GM21723 (cell line): ENCODE results near the gene TRERF1.

Source experiments
- ATAC-seq: cut with Tn5 transposase; IDR thresholded peaks from one replicate; pipeline ENCODE4 v1.9.1; 2021; ENCODE audit warnings: mild to moderate bottlenecking, moderate library complexity; ENCODE audit not compliant: unreplicated experiment

The TRERF1 gene

DNA sequence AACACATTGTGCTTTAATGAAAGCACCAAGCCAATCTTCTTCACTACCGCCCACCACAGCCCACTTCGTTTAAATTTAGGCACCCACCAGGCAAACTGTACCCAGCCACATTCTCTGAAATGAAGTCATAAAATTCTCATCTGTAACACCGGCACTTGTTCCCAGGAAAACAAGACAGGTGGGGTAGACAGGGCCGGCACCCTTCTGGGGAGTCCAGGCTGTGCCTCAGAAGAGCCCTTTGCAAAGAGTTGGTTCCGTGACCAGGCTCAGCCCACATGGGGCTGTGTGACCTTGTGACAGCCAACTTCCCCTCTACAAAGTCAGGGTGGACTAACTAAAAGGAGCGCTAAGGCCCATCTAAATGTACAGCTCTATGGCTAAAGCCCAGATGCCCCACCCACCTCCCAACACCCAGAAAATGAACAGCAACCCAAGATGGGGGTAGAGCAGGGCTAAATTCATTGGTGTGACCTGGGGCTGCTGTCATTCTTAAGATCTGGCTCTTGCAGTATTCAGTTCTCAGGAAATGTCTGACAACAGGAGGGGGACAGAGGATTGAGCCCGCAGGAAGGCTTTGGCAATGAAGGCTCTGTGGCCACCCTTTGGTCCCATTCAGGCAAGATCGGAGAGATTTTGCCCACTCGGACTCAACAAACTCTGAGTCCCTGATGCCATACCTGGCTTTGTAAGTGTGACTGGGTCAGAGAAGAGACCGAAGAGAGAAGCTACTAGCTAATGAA, 56.7 kb downstream of the TRERF1 start:
- no peak for ATAC-seq

DNA sequence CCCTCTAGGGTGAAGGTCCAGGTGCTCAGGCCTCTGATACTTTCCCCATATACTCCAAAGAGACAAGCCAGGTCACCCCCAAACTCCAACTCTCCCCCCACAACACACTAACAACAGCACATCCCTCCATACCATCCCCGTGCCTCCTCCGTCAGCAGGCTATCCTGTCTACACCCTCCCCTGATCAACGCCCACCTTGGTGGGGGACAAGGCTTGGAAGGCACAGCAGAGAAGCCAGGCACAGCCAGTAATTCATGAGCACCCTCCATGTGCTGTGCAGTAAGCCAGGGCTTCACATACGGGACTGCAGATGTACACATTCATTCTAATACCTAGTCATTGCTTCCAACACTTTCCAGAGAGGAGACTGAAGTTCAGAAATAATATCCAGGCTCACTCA, 57.6 kb downstream of the TRERF1 start:
- ATAC-seq: no peak

GRCh38 chr6:42393339-42393738, 58.4 kb downstream of the TRERF1 start:
- ATAC-seq: no peak

DNA sequence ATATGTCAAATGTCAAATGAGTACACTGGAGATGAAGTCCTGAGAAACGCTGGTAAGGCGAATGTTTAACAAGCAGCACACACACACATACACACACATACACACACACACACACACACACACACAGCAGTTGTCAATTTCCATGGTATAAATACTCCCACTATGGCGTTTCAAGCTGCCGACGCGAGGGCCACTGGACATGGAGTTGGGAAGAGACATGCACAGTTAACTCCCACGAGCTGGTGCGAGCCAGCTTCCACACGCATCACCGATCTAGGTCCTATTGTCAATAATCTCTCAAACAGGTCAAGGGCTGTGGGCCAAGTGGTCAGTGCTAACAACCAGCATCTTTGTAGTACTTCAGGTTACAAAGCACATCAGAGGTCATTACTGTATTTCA, 58.9 kb downstream of the TRERF1 start:
- ATAC-seq: no peak

GRCh38 chr6:42391441-42391840, 60.3 kb downstream of the TRERF1 start:
- ATAC-seq: no peak

DNA sequence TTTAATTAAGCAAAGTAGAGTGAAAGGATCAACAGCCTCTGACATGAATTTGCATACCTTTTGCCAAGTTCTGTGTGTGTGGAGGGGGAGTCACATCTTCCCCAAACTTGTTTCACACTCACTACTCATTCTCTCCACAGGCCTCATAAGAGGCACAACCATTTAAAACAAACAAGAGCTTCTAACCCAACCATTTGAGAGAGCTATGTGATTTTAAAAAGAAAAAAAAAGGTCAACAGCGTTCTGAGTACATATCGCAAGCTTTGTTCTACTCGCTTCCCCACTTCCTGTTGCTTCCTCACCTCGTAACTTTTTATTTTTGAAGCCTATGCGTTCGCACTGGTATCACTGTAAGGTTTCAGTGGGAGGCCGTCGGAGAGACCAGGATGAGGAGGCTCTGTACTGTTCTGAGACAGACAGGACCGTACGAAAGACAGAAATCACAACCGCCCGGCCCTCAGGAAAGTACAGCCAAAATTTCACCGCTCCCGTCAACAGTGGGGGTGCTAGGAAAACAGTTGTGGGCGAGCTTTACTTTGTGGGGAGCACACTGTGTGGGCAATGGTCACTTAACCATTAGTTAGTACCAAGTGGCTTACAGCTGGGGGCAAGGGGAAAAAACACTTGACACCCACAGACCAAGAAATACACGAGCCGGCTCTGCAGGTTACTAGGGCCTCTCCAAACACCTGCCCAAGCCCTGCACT, 61.3 kb downstream of the TRERF1 start:
- peak; percentile 60 for ATAC-seq

DNA sequence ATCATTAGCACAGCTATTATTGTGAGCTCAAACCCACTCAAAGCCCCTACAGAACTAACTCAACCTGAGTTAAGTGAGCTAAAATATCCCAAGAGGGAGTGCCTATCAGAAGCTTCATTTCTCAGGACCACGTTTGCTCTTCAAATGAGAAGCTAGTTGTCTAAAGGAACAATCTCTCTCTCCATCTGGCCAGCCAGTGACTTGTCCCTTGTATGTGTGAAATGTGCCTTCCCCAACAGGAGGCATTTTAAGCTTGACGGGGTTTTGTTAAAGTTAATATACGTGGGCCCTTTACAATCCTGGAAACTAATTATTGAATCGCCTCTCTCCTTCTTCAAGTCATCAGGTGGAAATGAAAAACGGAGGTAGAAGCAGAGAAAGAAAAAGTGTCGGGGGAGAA, 62.0 kb downstream of the TRERF1 start:
- no peak for ATAC-seq

GRCh38 chr6:42388046-42388445, 63.7 kb downstream of the TRERF1 start:
- ATAC-seq: no peak

GRCh38 chr6:42387336-42387735, 64.4 kb downstream of the TRERF1 start:
- ATAC-seq: no peak

DNA sequence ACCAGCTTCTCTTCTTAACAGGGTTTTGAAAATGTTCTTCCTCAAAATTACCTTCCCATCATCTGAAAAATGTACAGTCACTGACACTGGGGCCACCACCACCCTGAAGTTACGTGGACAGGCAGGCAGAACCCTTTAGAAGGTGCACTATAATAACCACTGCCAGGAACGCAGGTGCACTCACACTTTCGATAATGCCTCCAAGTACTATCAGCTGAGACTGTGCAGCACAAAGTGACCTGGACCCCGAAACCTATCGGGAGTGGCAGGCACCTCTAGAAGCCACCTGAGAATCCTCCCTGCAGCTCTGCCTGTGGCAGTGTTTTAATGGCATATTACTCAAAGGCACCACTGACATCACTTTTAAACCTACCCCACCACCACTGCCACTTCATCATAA, 66.4 kb downstream of the TRERF1 start:
- ATAC-seq: no peak

GRCh38 chr6:42383421-42384205, 68.1 kb downstream of the TRERF1 start:
- no peak for ATAC-seq

GRCh38 chr6:42381850-42382249, 69.9 kb downstream of the TRERF1 start:
- no peak for ATAC-seq

- ATAC-seq: no peak
Observed at GRCh38 chr6:42380228-42380979, 71.3 kb downstream of the TRERF1 start.

GRCh38 chr6:42378536-42378935, 73.2 kb downstream of the TRERF1 start:
- no peak for ATAC-seq

GRCh38 chr6:42378125-42378524, 73.6 kb downstream of the TRERF1 start:
- ATAC-seq: no peak

GRCh38 chr6:42375007-42375635, 76.6 kb downstream of the TRERF1 start:
- ATAC-seq: no peak

GRCh38 chr6:42374018-42374669, 77.6 kb downstream of the TRERF1 start:
- ATAC-seq: no peak

DNA sequence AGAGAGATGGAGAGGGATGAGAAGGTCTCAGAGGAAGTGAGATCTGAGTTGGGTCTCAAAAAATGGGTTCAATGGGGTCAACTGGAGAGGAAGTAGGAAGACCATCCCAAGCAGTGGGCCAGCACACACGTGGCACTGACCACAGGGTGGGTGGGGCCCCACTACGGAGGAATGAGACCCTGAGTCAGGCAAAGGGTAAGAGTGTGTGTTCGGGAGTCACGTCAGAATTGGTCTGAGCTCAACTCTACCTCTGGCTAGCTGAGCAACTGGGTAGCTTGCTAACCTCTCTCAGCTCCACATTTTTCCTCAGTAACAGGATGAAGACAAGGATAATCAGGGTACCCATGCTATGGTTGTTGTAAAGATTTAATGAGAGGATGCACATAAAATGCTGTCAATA, 79.0 kb downstream of the TRERF1 start:
- no peak for ATAC-seq

DNA sequence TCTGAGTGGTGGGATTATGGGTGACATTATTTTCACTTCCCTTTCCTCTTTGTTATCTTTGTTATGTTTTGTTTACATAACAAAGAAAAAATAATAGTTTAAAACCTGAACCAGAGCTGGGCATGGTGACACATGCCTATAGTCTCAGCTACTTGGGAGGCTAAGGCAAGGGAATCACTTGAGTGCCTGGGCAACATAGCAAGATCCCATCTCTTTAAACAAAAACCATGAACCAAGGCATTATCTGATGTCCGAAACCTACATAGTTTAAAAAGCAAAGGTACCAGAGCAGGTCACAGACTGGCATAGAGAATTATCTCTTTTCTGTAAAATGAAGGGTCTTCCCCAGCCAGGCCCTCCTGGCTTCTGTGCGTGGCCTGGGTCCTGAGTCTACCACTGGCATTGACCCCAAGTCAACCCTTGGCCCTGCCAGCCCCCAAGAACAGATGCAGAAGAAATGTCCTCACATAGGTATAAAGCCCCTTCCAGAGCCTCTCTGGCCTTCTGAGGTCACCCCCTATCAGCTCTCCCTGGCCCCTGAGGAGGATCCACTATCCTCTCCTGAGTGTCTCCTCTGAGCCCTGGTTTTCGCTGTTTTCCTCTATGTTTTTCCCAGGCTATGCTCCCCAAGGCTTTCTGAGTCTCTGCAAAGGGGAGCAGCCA, 81.3 kb downstream of the TRERF1 start:
- ATAC-seq: no peak

GRCh38 chr6:42369568-42369967, 82.2 kb downstream of the TRERF1 start:
- ATAC-seq: no peak
